Measurements from ENCODE around the gene CITED1. TPM values are rescaled to one million over a fixed set of nuclear protein-coding genes. Genes with fewer than 3 reads are reported as not detected.

The CITED1 gene, protein sequence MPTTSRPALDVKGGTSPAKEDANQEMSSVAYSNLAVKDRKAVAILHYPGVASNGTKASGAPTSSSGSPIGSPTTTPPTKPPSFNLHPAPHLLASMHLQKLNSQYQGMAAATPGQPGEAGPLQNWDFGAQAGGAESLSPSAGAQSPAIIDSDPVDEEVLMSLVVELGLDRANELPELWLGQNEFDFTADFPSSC
- not detected in 2 replicates for total RNA-seq

DNA sequence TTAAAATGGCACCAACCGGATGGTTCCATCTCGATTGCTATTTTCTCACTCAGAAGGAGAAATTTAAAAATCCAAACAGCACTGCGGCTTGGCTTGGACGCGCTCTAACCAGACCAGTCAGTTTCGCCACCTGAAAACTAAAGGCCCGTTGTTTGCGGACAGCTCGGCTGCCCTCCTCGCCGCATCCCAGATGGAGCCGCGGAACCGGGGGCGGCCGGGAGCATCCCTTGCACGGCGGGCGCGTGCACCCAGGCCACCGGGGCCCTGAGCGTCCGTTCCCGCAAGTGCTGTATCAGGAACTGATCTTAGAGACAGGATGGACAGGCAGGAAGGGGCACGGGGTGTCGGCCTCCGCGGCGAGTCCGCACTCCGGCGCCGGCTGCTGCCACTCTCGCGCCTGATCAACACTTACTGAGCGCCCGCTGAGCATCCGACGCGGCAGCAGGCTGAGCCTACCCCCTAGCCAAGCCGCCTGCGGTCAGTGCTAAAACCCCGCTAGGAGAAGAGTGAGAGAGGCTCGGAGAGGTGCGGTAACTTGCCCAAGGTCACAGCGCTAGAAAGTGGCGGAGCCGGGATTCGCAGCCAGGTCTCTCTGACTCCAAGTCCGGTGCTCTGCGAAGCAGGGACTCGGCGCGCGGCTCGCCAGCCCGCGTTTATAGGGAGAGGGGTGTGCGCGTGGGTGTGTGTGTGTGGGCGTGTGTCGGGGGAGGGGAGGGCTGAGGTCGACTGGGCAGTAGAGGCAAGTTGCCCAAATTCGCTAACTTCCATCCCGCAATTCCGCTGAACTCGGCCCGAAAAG, at the start of gene CITED1:
CITED1 (minus strand) TSS at position 629 of the 799 bp plus-strand sequence. CDS start 3,045 bp downstream, outside the sequence.
- peak within 1 kb of the TSS; percentile 62 for H3K4me3 ChIP-seq (ENCODE audit: low read depth, low read length)
- no peak for DNase-seq (ENCODE audit: low read depth)
- TF ChIP-seq, protein P1, sequence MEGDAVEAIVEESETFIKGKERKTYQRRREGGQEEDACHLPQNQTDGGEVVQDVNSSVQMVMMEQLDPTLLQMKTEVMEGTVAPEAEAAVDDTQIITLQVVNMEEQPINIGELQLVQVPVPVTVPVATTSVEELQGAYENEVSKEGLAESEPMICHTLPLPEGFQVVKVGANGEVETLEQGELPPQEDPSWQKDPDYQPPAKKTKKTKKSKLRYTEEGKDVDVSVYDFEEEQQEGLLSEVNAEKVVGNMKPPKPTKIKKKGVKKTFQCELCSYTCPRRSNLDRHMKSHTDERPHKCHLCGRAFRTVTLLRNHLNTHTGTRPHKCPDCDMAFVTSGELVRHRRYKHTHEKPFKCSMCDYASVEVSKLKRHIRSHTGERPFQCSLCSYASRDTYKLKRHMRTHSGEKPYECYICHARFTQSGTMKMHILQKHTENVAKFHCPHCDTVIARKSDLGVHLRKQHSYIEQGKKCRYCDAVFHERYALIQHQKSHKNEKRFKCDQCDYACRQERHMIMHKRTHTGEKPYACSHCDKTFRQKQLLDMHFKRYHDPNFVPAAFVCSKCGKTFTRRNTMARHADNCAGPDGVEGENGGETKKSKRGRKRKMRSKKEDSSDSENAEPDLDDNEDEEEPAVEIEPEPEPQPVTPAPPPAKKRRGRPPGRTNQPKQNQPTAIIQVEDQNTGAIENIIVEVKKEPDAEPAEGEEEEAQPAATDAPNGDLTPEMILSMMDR (IDR thresholded peaks at IDR 0.05; ENCODE audit: insufficient read depth, low read depth, low read length), result no peak

DNA sequence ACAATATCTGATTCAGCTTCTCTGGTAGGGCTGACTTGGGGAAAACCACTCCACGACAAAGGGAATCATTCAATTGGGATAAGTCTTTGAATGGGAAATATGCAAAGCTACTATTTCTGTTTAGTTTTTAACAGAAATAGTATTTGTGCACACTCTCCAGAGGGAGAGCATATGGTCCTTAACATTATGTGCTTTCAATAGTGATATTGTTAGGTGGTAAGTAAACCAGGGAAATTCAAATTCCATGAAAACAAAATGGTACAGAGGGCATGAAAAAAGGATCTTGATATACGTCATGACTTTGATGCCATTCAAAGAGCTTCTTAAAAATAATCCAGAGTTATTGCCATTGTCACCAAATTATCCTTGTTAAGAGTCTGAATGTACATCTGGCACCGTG, 47.1 kb upstream of the CITED1 start:
- TF ChIP-seq, protein P1 (IDR thresholded peaks at IDR 0.05; ENCODE audit: insufficient read depth, low read depth, low read length), result no peak
- no peak overlapping the region for H3K4me3 ChIP-seq (ENCODE audit: low read depth, low read length)
- no peak for DNase-seq (ENCODE audit: low read depth)

DNA sequence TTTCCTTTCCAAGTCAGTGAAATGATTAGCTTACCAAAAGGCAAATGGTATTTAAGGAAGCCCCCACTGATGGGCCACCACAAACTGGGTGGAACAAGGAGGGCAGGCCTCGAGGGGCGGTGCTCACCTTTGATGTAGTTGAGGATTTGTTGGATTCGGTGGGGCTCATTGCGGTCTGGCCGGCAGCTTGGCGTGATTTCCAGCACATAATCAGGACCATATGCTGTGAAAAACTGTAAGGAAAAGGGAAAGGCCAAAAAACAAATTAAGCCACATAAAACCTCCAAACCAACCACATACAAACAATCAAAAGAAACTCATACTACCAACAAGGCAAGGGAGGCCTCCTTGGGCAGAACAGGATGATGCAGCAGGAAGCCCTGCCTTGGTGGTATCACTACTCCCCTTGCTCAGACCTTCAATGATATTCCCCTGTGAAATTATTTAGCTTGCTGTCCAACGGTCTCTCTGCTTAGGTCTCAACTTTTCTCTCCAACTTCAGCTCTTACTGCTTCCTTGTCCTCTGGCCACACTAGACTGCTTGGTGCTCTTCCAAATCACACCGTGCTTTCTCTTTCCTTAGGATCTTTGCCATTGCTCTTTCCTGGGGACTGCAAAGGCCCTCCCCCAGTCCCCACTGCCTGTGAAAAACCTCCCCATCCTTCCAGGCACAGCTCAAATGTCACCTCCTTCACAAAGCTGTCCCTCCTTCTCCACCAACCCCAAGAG, 46.1 kb upstream of the CITED1 start:
- peak; percentile 10 for DNase-seq (ENCODE audit: low read depth)
- no peak overlapping the region for H3K4me3 ChIP-seq (ENCODE audit: low read depth, low read length)
- TF ChIP-seq, protein P1 (IDR thresholded peaks at IDR 0.05; ENCODE audit: insufficient read depth, low read depth, low read length), result no peak

DNA sequence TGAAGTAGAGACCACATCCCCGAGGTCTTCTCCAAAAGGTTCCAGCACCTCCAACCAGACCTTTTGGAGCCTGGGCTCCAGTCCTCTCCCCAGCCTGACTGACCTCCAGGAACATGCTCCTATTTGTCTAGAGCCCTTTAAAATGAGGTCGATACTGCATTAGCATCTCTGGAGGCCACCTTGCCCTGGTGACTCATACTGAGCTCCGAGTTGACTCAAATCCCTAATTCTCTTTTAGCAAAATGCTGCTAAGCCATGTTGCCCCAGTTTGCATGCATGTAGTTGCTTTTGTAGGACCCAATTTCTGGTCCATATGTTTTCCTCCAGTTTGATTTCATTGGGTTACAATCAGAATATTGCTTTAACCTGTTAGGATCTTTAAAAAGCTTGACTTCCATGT, 43.5 kb upstream of the CITED1 start:
- no peak overlapping the region for H3K4me3 ChIP-seq (ENCODE audit: low read depth, low read length)
- TF ChIP-seq, protein P1 (IDR thresholded peaks at IDR 0.05; ENCODE audit: insufficient read depth, low read depth, low read length), result no peak
- no peak for DNase-seq (ENCODE audit: low read depth)

DNA sequence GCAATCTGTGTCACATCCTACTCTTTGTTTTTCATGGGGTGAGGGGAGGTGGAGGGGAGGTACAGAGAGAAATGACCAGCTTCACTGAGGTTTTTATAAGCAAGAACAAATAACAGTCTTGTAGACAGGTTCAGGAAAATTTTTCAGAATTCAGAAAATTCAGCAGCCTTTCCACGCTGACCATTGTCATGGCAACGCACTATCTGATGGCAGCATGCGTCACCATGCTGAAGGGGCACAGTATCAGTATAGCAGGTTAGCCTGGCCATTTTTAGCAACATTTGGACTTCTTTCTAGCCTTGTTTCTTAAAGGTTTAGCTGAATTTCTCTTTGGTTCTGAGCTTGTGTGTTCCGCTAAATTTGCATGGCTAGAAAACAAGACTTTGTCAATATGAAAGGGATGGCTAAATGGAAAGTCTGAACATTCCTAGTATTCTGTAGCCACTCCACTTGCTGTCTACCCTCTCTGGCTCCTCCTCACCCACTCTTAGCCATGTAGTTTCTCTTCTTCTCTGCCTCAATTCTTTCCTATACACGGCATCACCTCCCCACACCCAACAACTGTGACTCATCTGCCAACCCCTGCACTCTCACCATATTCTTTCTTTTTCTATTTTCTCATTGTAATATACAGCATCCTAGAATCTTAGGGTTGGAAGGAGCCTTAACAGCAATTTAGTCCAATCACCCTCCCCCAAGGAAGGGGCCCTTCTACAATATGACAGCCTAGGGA, 42.7 kb upstream of the CITED1 start:
- TF ChIP-seq, protein P1 (IDR thresholded peaks at IDR 0.05; ENCODE audit: insufficient read depth, low read depth, low read length), result no peak
- H3K4me3 ChIP-seq (ENCODE audit: low read depth, low read length), result no peak overlapping the region
- no peak for DNase-seq (ENCODE audit: low read depth)

DNA sequence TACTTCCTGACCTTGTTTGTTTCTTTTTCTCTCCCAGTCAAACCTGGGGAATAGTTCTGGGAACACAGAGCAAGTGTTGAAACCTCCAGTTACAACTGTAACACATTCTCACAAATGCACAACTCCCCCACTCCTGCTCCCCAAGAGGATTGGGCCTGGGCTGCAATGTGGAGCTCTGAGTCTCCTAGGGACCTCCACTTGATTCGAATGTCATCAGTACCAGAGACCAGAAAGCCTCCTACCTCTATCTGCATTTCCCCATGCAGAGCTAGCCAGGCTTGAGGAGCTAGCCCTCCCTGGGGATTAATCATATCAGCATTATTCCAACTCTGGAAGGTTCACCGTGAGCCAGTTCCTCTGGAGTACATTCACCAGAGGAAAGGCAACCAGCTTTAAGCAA, 41.7 kb upstream of the CITED1 start:
- no peak overlapping the region for H3K4me3 ChIP-seq (ENCODE audit: low read depth, low read length)
- peak; percentile 8 for DNase-seq (ENCODE audit: low read depth)
- TF ChIP-seq, protein P1 (IDR thresholded peaks at IDR 0.05; ENCODE audit: insufficient read depth, low read depth, low read length), result no peak

Measured in fibroblast of villous mesenchyme (primary cell).